Thoracic aorta (tissue), 2 donors: ENCODE data around the gene DGKI. TPM values are rescaled to one million over a fixed set of nuclear protein-coding genes. Genes with fewer than 3 reads are reported as not detected.

ENCODE experiments used
- ATAC-seq: fragments of 150-250 bp; one replicate; pipeline ENCODE4 v1.8.0; 2017; ENCODE audit warnings: low read depth; ENCODE audit not compliant: insufficient number of reproducible peaks, low FRiP score
- DNase-seq: peaks from one replicate; pipeline ENCODE4 v3.0.0-alpha.2; 2020; ENCODE audit warnings: low spot score
- H3K27ac ChIP-seq, 2 donors: fragments of 200-600 bp; sonication (generic); 1 replicate in 1 of 2; 2 replicates in 1 of 2; pipeline ENCODE4 v1.5.1; 2016; ENCODE audit warnings: mild to moderate bottlenecking in 2 of 2, moderate library complexity in 2 of 2
- H3K27me3 ChIP-seq: fragments of 200-600 bp; sonication (generic); replicated peaks from 2 replicates; pipeline ENCODE4 v1.6.0; 2016; ENCODE audit warnings: mild to moderate bottlenecking; ENCODE audit not compliant: insufficient read depth
- H3K36me3 ChIP-seq: fragments of 200-600 bp; sonication (generic); one replicate; pipeline ENCODE4 v1.5.1; 2016
- H3K4me1 ChIP-seq, 2 donors: fragments of 200-600 bp; sonication (generic); 1 replicate in 1 of 2; 2 replicates in 1 of 2; pipeline versions ENCODE4 v1.5.1 to v1.6.0; 2016; ENCODE audit warnings: low read depth in 2 of 2, mild to moderate bottlenecking in 1 of 2; ENCODE audit not compliant: control insufficient read depth in 1 of 2
- H3K4me3 ChIP-seq: fragments of 200-600 bp; sonication (generic); 2 replicates; pipeline ENCODE4 v1.5.1; 2016; ENCODE audit warnings: mild to moderate bottlenecking
- H3K9me3 ChIP-seq: fragments of 200-600 bp; sonication (generic); 2 replicates; pipeline ENCODE4 v1.5.1; 2016
- total RNA-seq, 2 donors: library from RNA; depleted of rRNA; stranded (reverse); fragments of >200 nt; gene quantifications; one replicate each; pipeline versions ENCODE4 v1.1.0 to v1.2.3, GENCODE V29; 2016
- TF ChIP-seq, protein P1 (sequence below): fragments of 200-600 bp; sonication (generic); IDR thresholded peaks from one replicate; pipeline ENCODE4 v1.5.1; 2019; ENCODE audit warnings: antibody characterized with exemption

The DGKI gene
- total RNA-seq, 2 donors from 2014 or later = 10.3 to 22.3 TPM

GRCh38 chr7:137484326-137484725, 362.4 kb downstream of the DGKI start:
- ATAC-seq = no peak
- no peaks in the 10 kb centered on the region for H3K36me3 ChIP-seq

DNA sequence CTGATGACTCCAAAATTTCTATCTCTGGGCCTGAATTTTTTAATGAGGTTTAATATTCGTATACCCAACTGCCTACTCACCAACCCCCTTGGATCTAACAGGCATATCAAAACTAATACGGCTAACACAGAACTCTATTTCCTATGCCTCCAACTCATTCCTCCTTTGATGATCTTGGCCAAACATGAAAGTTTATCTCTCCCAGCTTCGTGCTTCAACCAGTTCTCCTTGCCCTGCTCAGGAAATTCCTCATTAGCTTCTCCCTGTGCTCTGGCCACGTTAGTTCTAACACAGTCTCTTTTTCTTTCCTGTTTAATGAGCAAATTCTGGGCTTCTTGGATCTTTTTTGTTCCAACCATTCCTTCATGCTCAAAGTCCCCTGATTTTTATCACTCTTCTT, 364.3 kb downstream of the DGKI start:
- no peaks in the 10 kb centered on the region for H3K36me3 ChIP-seq
- DNase-seq (no peak), ATAC-seq (no peak)
- TF ChIP-seq, protein P1, sequence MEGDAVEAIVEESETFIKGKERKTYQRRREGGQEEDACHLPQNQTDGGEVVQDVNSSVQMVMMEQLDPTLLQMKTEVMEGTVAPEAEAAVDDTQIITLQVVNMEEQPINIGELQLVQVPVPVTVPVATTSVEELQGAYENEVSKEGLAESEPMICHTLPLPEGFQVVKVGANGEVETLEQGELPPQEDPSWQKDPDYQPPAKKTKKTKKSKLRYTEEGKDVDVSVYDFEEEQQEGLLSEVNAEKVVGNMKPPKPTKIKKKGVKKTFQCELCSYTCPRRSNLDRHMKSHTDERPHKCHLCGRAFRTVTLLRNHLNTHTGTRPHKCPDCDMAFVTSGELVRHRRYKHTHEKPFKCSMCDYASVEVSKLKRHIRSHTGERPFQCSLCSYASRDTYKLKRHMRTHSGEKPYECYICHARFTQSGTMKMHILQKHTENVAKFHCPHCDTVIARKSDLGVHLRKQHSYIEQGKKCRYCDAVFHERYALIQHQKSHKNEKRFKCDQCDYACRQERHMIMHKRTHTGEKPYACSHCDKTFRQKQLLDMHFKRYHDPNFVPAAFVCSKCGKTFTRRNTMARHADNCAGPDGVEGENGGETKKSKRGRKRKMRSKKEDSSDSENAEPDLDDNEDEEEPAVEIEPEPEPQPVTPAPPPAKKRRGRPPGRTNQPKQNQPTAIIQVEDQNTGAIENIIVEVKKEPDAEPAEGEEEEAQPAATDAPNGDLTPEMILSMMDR = no peak
- no peaks in the 10 kb centered on the region for H3K4me1 ChIP-seq
- no peak overlapping the region for H3K27ac ChIP-seq
- no peaks in the 10 kb centered on the region for H3K27me3 ChIP-seq
- H3K9me3 ChIP-seq = no peaks in the 10 kb centered on the region
- H3K4me3 ChIP-seq = no peak overlapping the region

More at GRCh38 chr7:137484326-137484725, 362.4 kb downstream of the DGKI start:
- no peak for DNase-seq
- no peaks in the 10 kb centered on the region for H3K9me3 ChIP-seq
- no peak overlapping the region for H3K4me3 ChIP-seq
- H3K27ac ChIP-seq = no peak overlapping the region
- H3K4me1 ChIP-seq = no peaks in the 10 kb centered on the region
- H3K27me3 ChIP-seq = no peaks in the 10 kb centered on the region
- TF ChIP-seq, protein P1 = no peak

GRCh38 chr7:137480824-137481365, 365.9 kb downstream of the DGKI start:
- no peaks in the 10 kb centered on the region for H3K27me3 ChIP-seq
- H3K27ac ChIP-seq = no peak overlapping the region
- no peak for ATAC-seq
- no peaks in the 10 kb centered on the region for H3K36me3 ChIP-seq
- H3K9me3 ChIP-seq = no peaks in the 10 kb centered on the region
- no peaks in the 10 kb centered on the region for H3K4me1 ChIP-seq
- no peak for DNase-seq
- TF ChIP-seq, protein P1 = no peak
- H3K4me3 ChIP-seq = no peak overlapping the region

- Histone ChIP-seq H3K9me3 (no peaks in the 10 kb centered on the region), H3K27me3 (no peaks in the 10 kb centered on the region), H3K4me1 (no peaks in the 10 kb centered on the region), H3K4me3 (no peak overlapping the region), H3K36me3 (no peaks in the 10 kb centered on the region), H3K27ac (no peak overlapping the region)
- TF ChIP-seq, protein P1 = no peak
- ATAC-seq = no peak
- DNase-seq = no peak
These were observed 366.4 kb downstream of the DGKI start for GRCh38 chr7:137480401-137480800.

DNA sequence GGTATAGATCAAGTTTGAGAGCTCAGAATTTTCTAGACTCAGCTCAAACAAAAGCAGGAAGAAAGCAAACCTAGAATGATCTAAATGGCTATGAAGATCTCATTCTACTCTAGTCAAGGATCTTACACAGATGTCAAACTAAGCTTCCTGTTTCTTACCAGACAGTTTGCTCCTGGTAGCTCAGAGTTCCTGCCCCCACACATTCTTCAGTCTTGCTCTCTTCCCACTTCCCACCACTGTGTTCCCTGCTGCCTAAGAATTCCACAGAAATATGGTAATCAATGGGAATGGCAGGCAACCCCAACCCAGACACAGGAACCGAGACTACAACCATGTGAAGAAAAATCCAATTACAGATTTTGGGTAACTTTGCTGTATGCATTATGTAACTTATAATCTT, 369.8 kb downstream of the DGKI start:
- Histone ChIP-seq H3K4me3 (no peak overlapping the region), H3K9me3 (no peaks in the 10 kb centered on the region), H3K27ac (no peak overlapping the region), H3K27me3 (no peaks in the 10 kb centered on the region), H3K4me1 (no peaks in the 10 kb centered on the region), H3K36me3 (no peaks in the 10 kb centered on the region)
- ATAC-seq (no peak), DNase-seq (no peak)
- TF ChIP-seq, protein P1 = no peak
